ENCODE measurements around the gene CDK8.

Gene CDK8

DNA sequence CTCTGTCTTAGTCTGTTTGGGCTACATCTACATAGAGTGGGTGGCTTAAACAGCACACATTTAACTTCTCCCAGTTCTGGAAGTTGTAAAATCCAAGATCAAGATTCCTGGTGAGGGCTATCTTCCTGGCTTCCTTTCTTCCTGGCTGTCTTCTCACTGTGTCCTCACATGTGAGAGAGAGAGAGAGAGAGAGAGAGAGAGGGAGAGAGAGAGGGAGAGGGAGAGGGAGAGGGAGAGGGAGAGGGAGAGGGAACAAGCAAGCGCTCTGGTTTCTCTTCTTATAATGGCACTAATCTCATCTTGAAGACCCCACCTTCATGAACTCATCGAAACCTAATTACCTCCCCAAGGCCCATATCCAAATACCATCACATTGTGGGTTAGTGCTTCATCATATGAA lies 69.2 kb downstream of the CDK8 start:
- no peak for DNase-seq

DNA sequence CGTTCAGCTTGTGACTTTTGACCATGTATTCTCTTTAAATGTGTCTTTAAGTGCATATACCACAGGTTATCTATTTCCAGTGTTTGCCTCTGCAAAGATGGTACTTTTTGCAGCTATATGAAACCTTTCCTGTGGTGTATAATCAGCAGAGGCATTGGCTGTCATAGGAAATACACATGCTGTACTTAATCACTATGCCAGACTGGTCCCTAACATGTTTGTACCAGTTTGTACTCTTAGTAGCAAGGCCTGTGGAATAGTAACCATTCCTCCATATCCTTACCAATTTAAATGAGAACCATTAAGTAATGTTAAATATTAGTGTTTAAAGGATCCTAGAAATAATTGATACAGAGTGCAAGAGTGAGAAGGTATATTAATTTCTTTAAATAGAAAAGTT lies 69.8 kb downstream of the CDK8 start:
- DNase-seq: no peak

DNA sequence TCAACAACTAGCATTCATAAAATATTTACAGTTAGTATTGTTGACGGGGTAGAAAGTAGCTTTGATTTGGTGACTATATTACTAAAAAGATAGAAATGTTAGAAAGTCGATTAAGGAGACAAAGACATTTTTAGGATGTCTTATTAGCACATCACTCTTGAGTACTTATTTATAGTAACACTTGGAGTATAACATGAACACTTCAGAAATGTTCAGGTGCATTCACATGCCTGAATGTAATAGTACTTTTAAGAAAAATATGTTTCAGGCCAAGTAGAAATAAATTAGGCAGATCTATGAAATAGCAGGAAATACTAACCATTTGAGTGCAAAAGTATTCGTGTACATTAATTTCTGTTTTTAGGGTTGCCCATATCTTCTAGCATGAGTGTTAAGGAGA lies 70.4 kb downstream of the CDK8 start:
- no peak for DNase-seq

DNA sequence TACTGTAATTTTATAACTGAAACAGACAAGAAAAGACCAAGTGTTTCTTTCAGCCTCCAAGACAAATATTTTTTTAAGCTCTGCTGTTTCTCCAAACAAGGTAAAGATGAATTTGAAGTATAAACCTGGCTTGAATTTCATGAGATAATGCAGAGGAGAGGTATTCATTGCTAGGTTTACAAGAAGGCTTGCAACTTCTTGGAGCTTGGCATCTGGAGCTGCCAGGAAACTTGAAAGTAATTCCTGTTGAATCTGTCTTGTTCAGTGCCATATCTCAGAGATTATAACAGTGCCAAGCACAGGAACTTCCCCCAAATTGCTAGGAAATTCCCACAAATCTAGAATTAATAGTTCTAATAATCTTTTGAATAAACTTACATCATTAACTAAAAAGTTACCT lies 70.9 kb downstream of the CDK8 start:
- DNase-seq: no peak

DNA sequence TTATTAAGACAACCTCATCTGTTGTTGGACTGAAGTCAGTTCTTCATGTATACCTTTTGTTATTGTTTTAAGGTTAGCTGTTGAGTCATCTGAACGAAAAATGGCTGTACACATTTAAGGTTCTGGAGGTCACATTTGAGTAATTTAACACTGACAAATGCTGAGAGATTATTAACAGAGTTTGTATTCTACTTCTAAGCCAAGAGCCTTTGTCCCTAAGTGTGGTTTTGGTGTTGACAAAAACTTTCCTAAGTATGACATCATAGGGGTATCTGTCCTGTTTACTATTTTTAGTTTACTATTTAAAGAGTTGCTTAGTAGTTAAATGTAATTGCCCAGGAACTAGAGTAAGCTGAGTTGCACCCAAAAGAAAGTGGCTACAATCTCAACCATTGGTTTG lies 71.9 kb downstream of the CDK8 start:
- DNase-seq: no peak

DNA sequence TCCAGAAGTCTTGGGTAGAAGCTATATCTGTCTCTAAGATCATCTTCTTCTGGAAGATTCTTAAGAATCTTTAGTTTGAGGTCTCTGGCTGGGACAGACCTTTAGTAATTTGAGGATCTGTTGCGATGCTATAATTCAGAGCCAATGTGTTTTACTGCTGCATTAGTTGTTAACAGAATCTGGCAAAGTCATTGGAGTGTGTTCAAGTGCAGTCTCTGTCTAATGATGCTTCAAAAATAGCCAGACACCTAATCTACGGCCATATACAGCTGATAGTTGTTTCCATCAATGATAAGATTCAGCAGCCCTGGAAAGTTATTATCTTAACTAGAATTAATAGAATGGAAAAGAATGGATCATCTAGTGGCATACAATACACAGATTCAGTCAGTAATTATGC lies 72.6 kb downstream of the CDK8 start:
- no peak for DNase-seq

DNA sequence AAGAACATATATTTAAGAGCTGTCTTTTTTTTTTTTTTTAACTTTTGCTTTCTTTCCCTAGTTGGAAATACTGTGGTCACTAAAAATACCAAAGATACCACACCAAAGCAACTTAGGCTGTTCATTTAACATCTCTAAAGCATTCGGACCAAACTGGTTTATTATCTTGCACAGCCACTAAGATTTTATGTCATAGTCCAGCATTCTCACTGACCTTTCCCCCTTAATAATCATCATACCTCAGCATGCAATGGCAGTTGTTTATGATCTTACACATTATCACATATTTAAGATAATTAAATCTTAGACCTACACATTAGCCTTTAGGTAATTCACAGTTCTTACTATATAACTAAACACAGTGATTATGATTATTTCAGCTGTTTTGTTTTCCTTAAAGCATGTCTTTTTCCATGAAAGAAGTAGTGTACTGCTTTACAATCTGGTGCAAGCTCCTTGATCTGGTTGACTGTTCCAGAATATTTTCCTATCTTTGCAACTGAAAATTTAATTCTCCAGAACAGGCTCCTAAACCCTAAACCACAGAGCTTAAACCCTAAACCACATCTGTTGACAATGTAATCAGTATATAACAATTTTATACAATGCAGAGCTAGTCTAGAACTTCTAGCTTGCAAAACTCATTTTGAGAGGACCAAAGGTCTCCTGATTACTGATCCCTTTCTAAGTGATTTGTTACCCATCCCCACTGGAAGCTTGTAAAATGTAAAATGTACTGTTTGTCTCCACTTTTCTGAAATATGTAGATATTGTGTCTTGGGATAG lies 74.2 kb downstream of the CDK8 start:
- no peak for DNase-seq

DNA sequence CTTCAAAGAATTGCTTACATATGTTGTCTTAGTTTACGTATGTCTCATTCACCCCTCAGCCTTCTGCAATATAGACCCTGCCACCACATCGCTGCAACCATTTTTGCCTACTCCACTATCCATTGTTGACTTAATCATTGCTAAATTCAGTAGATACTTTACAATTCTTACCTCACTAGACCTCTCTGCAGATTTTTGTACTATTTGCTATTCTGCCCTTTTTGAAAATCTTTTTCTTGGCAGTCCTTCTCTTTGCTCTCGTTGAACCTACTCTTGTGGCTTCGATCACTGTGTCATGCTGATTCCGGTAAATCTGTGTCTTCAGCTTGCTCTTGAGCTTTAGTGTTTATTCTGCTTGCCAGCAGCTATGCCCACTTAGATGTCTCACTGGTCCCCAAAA lies 81.2 kb downstream of the CDK8 start:
- no peak for DNase-seq

DNA sequence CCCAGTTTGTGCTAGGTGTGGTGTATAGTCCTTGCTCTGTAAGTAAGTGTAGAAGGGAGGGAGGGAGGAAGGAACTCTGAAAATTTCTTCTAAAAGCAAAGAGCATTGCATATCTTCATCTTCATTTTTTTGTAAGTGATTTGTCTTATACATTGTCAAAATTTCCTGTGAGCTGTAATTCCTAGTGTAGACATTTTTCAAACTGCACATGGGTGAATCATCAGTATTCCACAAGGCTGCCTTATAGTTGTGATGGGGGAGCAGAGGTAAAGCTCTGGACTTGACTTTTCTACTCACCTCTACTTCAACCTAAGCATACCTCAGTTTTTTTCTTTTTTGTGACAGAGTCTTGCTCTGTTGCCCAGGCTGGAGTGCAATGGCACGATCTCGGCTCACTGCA lies 86.9 kb downstream of the CDK8 start:
- DNase-seq: no peak

DNA sequence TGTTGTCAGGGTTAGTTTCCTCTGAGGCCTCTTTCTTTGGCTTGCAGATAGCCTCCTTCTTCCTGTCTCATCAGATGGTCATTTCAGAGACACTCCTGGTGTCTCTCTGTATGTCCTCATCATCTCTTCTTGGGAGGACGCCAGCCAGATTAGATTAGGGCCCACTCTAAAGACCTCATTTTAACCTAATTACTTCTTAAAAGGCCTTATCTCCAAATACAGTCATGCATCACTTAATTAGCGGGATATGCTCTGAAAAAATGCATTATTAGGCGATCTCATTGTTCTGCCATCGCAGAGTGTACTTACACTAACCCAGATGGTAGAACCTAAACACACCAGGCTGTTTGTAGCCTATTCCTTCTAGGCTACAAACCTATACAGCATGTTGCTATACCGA lies 89.0 kb downstream of the CDK8 start:
- no peak for DNase-seq

DNA sequence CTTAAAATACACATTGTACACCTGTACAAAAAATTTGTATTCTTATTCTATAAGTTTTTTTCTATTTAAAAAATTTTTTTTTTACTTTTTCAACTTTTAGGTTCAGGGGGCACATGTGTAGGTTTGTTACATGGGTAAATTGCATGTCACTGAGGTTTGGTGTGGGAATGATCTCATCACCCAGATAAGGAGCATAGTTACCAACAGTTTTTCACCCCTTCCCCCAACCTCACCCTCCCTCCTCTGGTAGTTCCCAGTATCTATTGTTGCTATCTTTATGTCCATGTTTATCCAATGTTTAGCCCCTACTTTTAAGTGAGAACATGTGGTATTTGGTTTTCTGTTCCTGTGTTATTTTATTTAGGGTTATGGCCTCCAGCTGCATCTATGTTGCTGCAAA lies 89.9 kb downstream of the CDK8 start:
- no peak for DNase-seq

DNA sequence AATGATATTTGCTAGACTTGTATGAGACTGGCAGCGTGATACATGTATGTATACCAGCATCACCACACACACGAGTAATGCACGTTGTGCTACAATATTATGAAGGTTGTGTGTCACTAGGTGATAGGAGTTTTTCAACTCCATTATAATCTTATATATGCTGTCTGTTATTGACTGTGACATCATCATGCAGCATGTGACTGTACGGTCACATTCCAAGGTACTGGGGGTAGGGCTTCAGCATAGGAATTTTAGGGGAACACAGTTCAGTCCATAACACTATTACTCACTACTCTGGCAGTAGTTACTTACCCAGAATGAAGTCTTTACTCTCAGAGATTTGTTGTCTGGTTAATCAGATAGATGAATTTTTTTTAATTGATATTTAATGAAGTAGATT lies 91.1 kb downstream of the CDK8 start:
- no peak for DNase-seq

DNA sequence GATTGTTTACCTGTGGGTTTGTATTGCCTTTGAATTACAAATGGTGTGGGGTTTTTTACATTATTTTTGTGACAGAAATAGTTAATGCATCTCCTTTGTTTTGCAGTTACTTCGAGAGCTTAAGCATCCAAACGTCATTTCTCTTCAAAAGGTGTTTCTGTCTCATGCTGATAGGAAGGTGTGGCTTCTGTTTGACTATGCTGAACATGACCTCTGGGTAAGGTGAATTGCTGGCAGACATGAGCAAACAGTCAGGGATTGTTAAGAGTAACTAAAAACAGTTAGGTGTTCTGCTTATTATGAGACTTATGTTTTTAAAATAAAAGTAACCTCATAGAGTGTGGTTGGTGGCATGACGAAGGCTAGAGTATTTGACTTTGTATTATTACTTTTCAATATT lies 95.0 kb downstream of the CDK8 start:
- no peak for DNase-seq

DNA sequence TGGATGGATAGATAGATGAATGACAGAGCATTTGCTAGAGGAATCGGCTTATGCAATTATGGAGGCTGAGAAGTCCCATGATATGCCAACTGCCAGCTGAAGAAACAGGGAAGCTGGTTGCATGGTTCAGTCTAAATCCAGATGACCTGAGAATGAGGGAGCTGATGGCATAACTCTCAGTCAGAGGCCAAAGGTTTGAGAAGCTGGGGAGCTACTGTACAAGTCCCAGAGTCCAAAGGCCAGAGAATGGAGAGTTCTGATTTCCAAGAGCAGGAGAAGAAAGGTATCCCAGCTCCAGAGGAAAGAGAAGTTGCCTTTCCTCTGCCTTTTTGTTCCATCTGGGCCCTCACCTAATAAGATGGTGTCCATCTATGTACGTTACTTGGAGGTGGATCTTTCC lies 108.3 kb downstream of the CDK8 start:
- DNase-seq: no peak

DNA sequence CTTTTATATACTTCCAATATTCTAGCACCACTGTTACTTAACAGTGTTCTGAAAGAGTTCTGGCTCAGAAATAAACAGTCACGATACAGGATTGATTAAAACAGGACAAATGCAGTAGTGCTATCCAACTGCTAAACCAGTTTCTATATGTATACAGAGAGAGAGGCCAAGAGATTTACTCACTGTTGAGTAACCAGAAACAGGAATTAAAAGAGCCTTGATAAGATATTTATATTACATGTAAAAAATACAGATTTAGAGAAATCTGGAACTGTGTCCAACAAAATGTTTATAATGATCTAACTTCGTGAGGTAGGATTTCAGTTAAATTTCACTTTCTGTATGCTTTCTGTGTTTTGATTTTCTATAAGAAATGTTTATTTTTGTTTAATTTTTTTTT lies 116.6 kb downstream of the CDK8 start:
- DNase-seq: no peak

DNA sequence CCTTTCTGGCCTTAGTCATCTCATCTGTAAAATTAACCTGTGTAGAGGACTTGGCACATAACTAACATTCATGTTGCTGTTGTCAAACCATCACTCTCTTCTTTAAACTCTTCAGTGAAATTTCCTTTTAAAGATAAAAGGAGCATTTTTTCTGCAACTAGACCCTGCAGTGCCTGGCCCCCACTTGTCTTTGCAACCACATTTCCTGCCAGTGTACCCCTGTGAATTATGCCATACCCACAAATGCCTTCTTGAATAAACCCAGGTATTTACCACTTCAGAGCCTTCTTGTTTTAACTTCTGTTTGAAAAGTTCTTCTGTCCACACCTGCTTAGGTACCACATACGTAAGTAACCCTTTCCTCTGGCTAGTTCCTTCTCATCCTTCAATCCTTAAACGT lies 118.8 kb downstream of the CDK8 start:
- DNase-seq: no peak

DNA sequence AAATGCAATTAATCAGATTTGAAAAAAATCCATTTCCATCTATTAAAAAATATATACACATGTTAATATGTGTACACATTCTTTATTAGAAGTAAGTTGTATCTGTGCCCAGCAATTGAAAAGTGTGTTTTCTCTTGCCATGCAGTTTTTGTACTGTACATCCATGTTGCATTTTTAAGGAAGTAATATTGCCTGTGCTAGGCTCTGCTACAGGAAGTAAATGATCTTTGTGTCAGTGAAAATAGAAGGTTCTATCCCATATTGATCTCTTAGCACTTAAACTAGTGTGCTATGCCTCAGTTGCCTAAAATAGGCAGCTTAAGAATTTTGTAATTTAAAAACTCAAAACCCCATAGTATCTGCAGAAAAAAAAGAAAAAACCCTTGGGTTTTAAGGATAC lies 122.5 kb downstream of the CDK8 start:
- no peak for DNase-seq

DNA sequence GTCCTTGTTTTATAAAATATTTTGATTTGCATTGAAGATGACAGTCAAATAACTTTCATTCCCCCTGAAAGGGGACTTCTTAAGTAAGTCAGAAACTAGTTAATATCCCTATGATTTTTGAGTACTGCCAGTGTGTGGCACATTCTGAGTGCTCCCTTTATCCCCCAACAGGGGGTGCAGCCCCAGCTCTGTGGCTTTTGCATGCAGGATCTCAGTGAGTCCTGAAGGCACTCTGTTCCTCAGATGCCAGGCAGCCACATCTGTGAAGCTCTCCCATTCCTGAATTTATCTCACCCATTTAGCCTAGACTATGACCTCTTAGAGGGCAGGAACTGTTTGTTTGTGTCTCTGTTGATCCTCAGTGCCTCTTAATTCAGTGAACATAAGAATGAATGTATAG lies 123.1 kb downstream of the CDK8 start:
- DNase-seq: no peak

DNA sequence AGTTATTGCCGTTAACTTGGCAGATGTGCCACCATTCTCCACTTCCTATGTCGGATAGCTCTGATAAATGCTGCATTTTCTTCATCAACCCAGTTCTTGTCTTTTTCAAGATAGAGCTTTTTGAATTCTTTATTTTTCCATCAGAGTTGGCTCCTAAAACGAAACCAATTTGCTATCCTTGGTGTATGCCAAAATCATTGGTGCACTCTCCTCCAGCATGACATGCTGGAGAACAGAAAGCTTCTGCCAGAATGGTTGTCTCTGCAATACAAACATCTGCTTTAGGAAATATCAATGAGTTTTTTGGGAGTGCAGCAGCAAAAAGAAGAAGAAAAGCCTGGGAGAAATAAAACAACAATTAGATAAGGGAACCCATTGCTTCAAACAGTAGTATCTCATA lies 124.2 kb downstream of the CDK8 start:
- DNase-seq: no peak

DNA sequence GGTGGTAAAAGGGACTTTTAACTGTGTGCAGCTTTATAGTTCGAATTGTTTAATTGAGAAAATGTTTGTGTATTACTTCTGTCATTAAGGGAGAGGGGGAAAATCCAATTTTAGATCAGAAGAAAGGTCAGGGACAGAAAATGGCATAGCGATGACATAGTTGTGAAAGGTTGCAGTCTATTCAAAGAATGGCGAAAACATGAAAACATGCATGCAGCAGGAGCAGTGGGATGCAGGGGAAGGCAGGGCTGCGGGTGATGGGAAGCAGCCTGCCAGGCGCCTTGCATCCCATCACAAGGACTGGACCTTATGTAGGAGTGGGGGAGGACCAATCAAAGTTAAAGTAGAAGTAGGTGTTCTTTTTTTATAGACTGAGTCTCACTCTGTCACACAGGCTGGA lies 125.9 kb downstream of the CDK8 start:
- DNase-seq: no peak

DNA sequence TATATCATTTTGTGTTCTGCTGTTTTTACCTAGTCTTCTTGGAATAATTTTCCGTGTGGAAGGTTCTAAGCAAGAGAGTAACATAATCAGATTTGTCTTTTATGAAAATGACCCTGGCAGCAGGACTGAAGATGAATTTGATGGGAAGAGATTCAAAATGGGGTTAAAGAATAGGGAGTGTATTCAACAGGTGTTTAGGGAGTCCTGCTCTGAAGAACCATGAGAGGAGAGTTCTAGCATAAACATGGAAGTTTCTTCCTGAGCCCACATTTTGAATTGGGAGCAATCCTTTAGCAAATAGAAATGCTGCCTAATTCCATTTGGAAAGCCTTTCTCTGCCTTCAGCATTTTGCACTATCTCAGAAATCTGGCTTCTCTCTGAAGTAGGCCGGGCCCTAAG lies 127.0 kb downstream of the CDK8 start:
- DNase-seq: no peak

DNA sequence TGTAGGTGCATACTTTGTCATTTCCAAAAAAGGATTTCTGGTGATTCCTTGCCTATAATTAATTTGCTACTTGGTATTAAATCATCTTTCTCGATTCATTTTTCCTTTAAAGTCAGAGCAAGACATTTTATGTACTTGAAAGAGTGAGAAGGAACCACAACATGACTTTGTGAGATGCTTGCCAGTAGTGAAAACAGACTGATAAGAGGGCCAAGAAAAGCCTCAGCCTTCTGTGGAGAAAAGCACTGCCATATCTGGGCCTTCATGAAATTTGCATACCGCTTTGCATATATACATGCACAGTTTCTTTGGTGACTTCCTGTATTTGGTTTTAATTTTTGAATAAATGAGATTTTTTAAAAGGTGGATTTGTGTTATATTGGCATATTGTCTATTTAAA lies 128.4 kb downstream of the CDK8 start:
- no peak for DNase-seq

DNA sequence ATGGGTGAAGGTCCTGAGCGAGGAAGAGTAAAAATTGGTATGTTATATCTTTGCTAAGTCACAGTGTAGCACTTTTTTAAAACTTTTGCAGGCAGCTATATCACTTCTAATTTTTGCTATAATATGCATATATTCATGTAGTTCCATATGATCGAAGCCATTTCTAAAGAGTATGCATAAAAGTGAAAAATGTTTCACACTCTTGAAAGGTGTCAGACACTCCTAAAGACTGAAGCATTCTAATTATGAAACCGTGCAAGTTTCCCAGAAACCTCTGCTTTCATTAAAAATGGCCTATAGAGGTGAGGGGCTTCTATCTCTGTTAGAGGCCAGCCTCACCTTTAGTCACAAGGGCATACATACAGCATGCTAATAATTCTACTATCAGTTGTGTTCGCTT lies 128.9 kb downstream of the CDK8 start:
- no peak for DNase-seq

DNA sequence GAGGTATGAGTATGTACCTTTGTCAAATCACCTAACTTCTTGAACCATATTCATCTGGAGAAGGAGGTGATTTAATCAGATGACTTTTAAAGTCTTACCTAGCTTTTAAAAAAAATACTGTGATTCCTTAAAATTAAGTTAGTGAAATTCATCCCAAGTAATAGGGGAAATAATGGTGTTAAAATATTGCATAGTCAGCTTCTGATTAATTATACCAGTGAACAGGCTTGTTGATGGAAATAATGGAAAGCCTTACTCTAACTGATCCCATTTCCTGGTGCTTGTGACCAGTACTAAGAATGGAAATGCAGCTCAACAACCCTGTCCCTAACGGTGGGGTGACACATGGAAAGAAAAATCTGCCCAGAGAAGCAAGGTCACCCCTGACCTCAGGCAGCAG lies 130.7 kb downstream of the CDK8 start:
- no peak for DNase-seq

DNA sequence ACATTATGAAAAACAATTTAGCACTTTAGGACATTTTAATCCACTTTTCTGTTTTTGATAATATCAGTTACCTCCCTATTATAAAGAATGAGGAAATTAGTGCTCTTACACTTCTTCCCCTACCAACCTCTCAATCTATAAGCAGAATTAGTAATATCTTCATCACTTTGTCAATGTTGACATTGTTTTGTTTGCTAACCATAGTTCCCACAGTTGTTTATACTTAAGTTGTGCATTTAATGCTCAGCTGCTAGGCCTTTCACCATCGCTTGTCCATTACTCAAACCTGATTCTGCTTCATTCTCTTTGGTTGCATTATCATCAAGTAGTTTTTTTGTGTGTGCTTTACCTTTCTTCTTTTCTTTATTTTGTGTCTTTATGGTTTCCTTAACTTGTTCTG lies 132.1 kb downstream of the CDK8 start:
- no peak for DNase-seq

DNA sequence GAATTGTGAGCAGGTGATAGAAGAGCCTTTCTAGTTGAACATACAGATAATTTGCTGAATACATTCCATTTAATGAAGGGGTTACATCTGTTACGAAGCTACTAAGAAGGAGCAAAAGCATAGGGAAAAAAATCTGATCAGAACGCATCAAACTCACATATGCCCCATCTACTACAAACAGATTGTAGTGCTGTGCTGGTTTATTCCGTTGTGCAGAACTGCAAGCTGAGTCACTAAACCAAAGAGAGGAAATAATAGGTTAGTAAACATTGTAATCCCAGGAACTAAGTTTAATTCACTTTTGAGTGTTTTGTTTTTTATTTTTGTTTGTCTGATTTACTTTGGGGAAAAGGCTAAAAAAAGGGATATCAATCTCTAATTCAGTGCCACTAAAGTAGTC lies 136.3 kb downstream of the CDK8 start:
- no peak for DNase-seq
